Measurements from ENCODE around the gene MAP4K4.

Gene MAP4K4

GRCh38 chr2:101858910-101859309 is 161.4 kb downstream of the MAP4K4 start:
- no peak overlapping the region for H3K9ac ChIP-seq (ENCODE audit: low read depth, low read length, poor library complexity)
- no peak overlapping the region for H2BK120ac ChIP-seq (ENCODE audit: low read depth, low read length)
- no peak overlapping the region for H4K91ac ChIP-seq (ENCODE audit: low read depth, low read length, poor library complexity)
- peaks cover 1% of the 10 kb centered on the region for H3K79me1 ChIP-seq (ENCODE audit: low read depth, low read length)
- no peak overlapping the region for H3K14ac ChIP-seq (ENCODE audit: low read length)
- H3K4me3 ChIP-seq (ENCODE audit: low read length in 2 of 2), result no peak overlapping the region
- H3K4me2 ChIP-seq (ENCODE audit: insufficient read depth, low read length, poor library complexity, severe bottlenecking), result no peak overlapping the region
- H3K9me3 ChIP-seq (replicated peaks in 1 of 2; ENCODE audit: control insufficient read depth in 2 of 2, insufficient read depth in 1 of 2, low read depth in 1 of 2, low read length in 2 of 2), result no peaks in the 10 kb centered on the region
- no CpG with 5 or more reads among the region's 4 CpGs for WGBS, 2 donors (ENCODE audit: extremely low coverage in 2 of 2, insufficient read length in 2 of 2, insufficient replicate concordance in 1 of 2)
- H3K4me1 ChIP-seq (ENCODE audit: control insufficient read depth in 2 of 2, insufficient read depth in 1 of 2, low read depth in 1 of 2, low read length in 2 of 2), result no peaks in the 10 kb centered on the region
- H3K27me3 ChIP-seq (ENCODE audit: control insufficient read depth in 3 of 3, insufficient read depth in 3 of 3, low read depth in 1 of 3, low read length in 3 of 3), result no peaks in the 10 kb centered on the region
- H2AFZ ChIP-seq (ENCODE audit: low read length), result no peak overlapping the region
- no peak overlapping the region for H3K18ac ChIP-seq (ENCODE audit: low read length)
- no peak overlapping the region for H3K23ac ChIP-seq (ENCODE audit: low read depth, low read length, poor library complexity)
- no peak overlapping the region for H4K8ac ChIP-seq (ENCODE audit: low read depth, low read length)
- no peak overlapping the region for H2BK5ac ChIP-seq (ENCODE audit: low read length)
- H2BK15ac ChIP-seq (ENCODE audit: low read length), result no peak overlapping the region
- H3K4ac ChIP-seq (ENCODE audit: low read length), result no peak overlapping the region
- no peak overlapping the region for H3K27ac ChIP-seq (replicated peaks; ENCODE audit: low read length)
- no peak for DNase-seq (ENCODE audit: low spot score)
- no peak overlapping the region for H2AK5ac ChIP-seq (ENCODE audit: low read depth, low read length)
- no peak overlapping the region for H2BK12ac ChIP-seq (ENCODE audit: low read length)
- peaks cover 18 to 97% of the 10 kb centered on the region in 2 donors for H3K36me3 ChIP-seq (replicated peaks in 1 of 2; ENCODE audit: control insufficient read depth in 2 of 2, insufficient read depth in 2 of 2, low read length in 2 of 2)

- Histone ChIP-seq H2AFZ (ENCODE audit: low read length) (no peak overlapping the region), H3K27me3 (ENCODE audit: control insufficient read depth in 3 of 3, insufficient read depth in 3 of 3, low read depth in 1 of 3, low read length in 3 of 3) (no peaks in the 10 kb centered on the region), H3K23ac (ENCODE audit: low read depth, low read length, poor library complexity) (no peak overlapping the region), H2BK12ac (ENCODE audit: low read length) (no peak overlapping the region), H2BK120ac (ENCODE audit: low read depth, low read length) (no peak overlapping the region), H3K36me3 (replicated peaks in 1 of 2; ENCODE audit: control insufficient read depth in 2 of 2, insufficient read depth in 2 of 2, low read length in 2 of 2) (peaks cover 20 to 96% of the 10 kb centered on the region in 2 donors), H4K8ac (ENCODE audit: low read depth, low read length) (no peak overlapping the region), H3K27ac (replicated peaks; ENCODE audit: low read length) (no peak overlapping the region), H3K14ac (ENCODE audit: low read length) (no peak overlapping the region), H2AK5ac (ENCODE audit: low read depth, low read length) (no peak overlapping the region), H2BK5ac (ENCODE audit: low read length) (no peak overlapping the region), H3K18ac (ENCODE audit: low read length) (no peak overlapping the region), H3K4me3 (ENCODE audit: low read length in 2 of 2) (no peak overlapping the region), H4K91ac (ENCODE audit: low read depth, low read length, poor library complexity) (no peak overlapping the region), H2BK15ac (ENCODE audit: low read length) (no peak overlapping the region), H3K4me1 (ENCODE audit: control insufficient read depth in 2 of 2, insufficient read depth in 1 of 2, low read depth in 1 of 2, low read length in 2 of 2) (peaks cover 2% of the 10 kb centered on the region in 2 donors), H3K9ac (ENCODE audit: low read depth, low read length, poor library complexity) (no peak overlapping the region), H3K4ac (ENCODE audit: low read length) (no peak overlapping the region), H3K9me3 (replicated peaks in 1 of 2; ENCODE audit: control insufficient read depth in 2 of 2, insufficient read depth in 1 of 2, low read depth in 1 of 2, low read length in 2 of 2) (no peaks in the 10 kb centered on the region), H3K4me2 (ENCODE audit: insufficient read depth, low read length, poor library complexity, severe bottlenecking) (no peak overlapping the region), H3K79me1 (ENCODE audit: low read depth, low read length) (peaks cover 1% of the 10 kb centered on the region)
- no CpG with 5 or more reads among the region's 16 CpGs for WGBS, 2 donors (ENCODE audit: extremely low coverage in 2 of 2, insufficient read length in 2 of 2, insufficient replicate concordance in 1 of 2)
- DNase-seq (ENCODE audit: low spot score), result no peak
Observed at GRCh38 chr2:101859604-101860003, 162.1 kb downstream of the MAP4K4 start.

GRCh38 chr2:101860157-101860556 is 162.7 kb downstream of the MAP4K4 start:
- Histone ChIP-seq H3K36me3 (replicated peaks in 1 of 2; ENCODE audit: control insufficient read depth in 2 of 2, insufficient read depth in 2 of 2, low read length in 2 of 2) (peaks cover 23 to 96% of the 10 kb centered on the region in 2 donors), H3K27me3 (ENCODE audit: control insufficient read depth in 3 of 3, insufficient read depth in 3 of 3, low read depth in 1 of 3, low read length in 3 of 3) (no peaks in the 10 kb centered on the region), H3K9ac (ENCODE audit: low read depth, low read length, poor library complexity) (no peak overlapping the region), H3K27ac (replicated peaks; ENCODE audit: low read length) (no peak overlapping the region), H3K9me3 (replicated peaks in 1 of 2; ENCODE audit: control insufficient read depth in 2 of 2, insufficient read depth in 1 of 2, low read depth in 1 of 2, low read length in 2 of 2) (no peaks in the 10 kb centered on the region), H2BK5ac (ENCODE audit: low read length) (no peak overlapping the region), H2BK12ac (ENCODE audit: low read length) (no peak overlapping the region), H3K4me1 (ENCODE audit: control insufficient read depth in 2 of 2, insufficient read depth in 1 of 2, low read depth in 1 of 2, low read length in 2 of 2) (peaks cover 2% of the 10 kb centered on the region in 2 donors), H3K14ac (ENCODE audit: low read length) (no peak overlapping the region), H4K8ac (ENCODE audit: low read depth, low read length) (no peak overlapping the region), H2AFZ (ENCODE audit: low read length) (no peak overlapping the region), H3K4me3 (ENCODE audit: low read length in 2 of 2) (no peak overlapping the region), H2BK120ac (ENCODE audit: low read depth, low read length) (no peak overlapping the region), H2AK5ac (ENCODE audit: low read depth, low read length) (no peak overlapping the region), H3K23ac (ENCODE audit: low read depth, low read length, poor library complexity) (no peak overlapping the region), H4K91ac (ENCODE audit: low read depth, low read length, poor library complexity) (no peak overlapping the region), H2BK15ac (ENCODE audit: low read length) (no peak overlapping the region), H3K18ac (ENCODE audit: low read length) (no peak overlapping the region), H3K4ac (ENCODE audit: low read length) (no peak overlapping the region), H3K4me2 (ENCODE audit: insufficient read depth, low read length, poor library complexity, severe bottlenecking) (no peak overlapping the region), H3K79me1 (ENCODE audit: low read depth, low read length) (peaks cover 1% of the 10 kb centered on the region)
- DNase-seq (ENCODE audit: low spot score), result no peak
- WGBS, 2 donors (ENCODE audit: extremely low coverage in 2 of 2, insufficient read length in 2 of 2, insufficient replicate concordance in 1 of 2), result no CpG with 5 or more reads among the region's 5 CpGs

GRCh38 chr2:101860782-101861181 is 163.3 kb downstream of the MAP4K4 start:
- Histone ChIP-seq H3K23ac (ENCODE audit: low read depth, low read length, poor library complexity) (no peak overlapping the region), H2BK12ac (ENCODE audit: low read length) (no peak overlapping the region), H2BK15ac (ENCODE audit: low read length) (no peak overlapping the region), H2BK120ac (ENCODE audit: low read depth, low read length) (no peak overlapping the region), H3K36me3 (replicated peaks in 1 of 2; ENCODE audit: control insufficient read depth in 2 of 2, insufficient read depth in 2 of 2, low read length in 2 of 2) (peaks cover 25 to 96% of the 10 kb centered on the region in 2 donors), H2AFZ (ENCODE audit: low read length) (no peak overlapping the region), H3K27ac (replicated peaks; ENCODE audit: low read length) (no peak overlapping the region), H4K8ac (ENCODE audit: low read depth, low read length) (no peak overlapping the region), H4K91ac (ENCODE audit: low read depth, low read length, poor library complexity) (no peak overlapping the region), H3K9me3 (replicated peaks in 1 of 2; ENCODE audit: control insufficient read depth in 2 of 2, insufficient read depth in 1 of 2, low read depth in 1 of 2, low read length in 2 of 2) (no peaks in the 10 kb centered on the region), H3K4me3 (ENCODE audit: low read length in 2 of 2) (no peak overlapping the region), H3K14ac (ENCODE audit: low read length) (no peak overlapping the region), H3K18ac (ENCODE audit: low read length) (no peak overlapping the region), H3K79me1 (ENCODE audit: low read depth, low read length) (peaks cover 1% of the 10 kb centered on the region), H3K4me1 (ENCODE audit: control insufficient read depth in 2 of 2, insufficient read depth in 1 of 2, low read depth in 1 of 2, low read length in 2 of 2) (peaks cover 2% of the 10 kb centered on the region in 2 donors), H3K27me3 (ENCODE audit: control insufficient read depth in 3 of 3, insufficient read depth in 3 of 3, low read depth in 1 of 3, low read length in 3 of 3) (no peaks in the 10 kb centered on the region), H3K9ac (ENCODE audit: low read depth, low read length, poor library complexity) (no peak overlapping the region), H2BK5ac (ENCODE audit: low read length) (no peak overlapping the region), H2AK5ac (ENCODE audit: low read depth, low read length) (no peak overlapping the region), H3K4ac (ENCODE audit: low read length) (no peak overlapping the region), H3K4me2 (ENCODE audit: insufficient read depth, low read length, poor library complexity, severe bottlenecking) (no peak overlapping the region)
- no peak for DNase-seq (ENCODE audit: low spot score)
- no CpG with 5 or more reads among the region's 8 CpGs for WGBS, 2 donors (ENCODE audit: extremely low coverage in 2 of 2, insufficient read length in 2 of 2, insufficient replicate concordance in 1 of 2)
